C4-2B (cell line): ENCODE data around the gene MAD2L2.

Experiments used
- CTCF ChIP-seq: fragments of 450-650 bp; conservative IDR thresholded peaks from 2 replicates; pipeline ENCODE4 v1.5.1; 2017; ENCODE audit warnings: mild to moderate bottlenecking
- ZFX ChIP-seq: fragments of 450-650 bp; IDR thresholded peaks from 2 replicates; pipeline ENCODE4 v1.6.1; 2017

GRCh38 chr1:11691302-11691914, 10.5 kb upstream of the MAD2L2 start, which contains the start of gene DRAXIN:
- no peak for TF ChIP-seq CTCF
- no peak for TF ChIP-seq ZFX
